ENCODE results near the gene ZSWIM5. TPM values are rescaled to one million over a fixed set of nuclear protein-coding genes. Genes with fewer than 3 reads are reported as not detected.
"Not testable (repeated sequence)": the region's sequence is repeated elsewhere in the genome, so short reads cannot be mapped to it uniquely, and the experiment has no call there.

Gene ZSWIM5
- total and polyA plus RNA-seq, 4 donors = 0.25 to 2.8 (median 1.7) TPM

DNA sequence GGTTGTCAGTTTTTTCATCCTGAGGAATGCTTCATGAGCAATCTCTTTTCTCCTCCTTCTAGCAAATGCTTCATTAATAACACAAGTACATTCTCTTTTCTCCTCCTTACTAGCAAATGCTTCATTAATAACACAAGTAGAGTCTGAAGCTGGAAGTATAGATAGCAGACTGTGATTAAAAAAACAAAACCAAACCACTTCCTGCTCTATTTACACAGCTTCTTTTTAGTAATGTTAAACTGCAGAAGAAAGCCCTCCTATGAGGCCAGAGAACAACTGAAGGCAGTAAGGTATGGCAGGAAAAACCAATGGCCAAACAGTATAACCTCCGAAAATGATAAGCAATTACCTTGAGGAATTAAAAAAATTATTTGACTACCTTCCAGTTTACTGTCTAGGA is 90.1 kb downstream of the ZSWIM5 start:
- intact Hi-C loops (cut with DNase I) = no loop called here
- no peak overlapping the region for H3K4me3 ChIP-seq (ENCODE audit: low read length in 2 of 2)
- no peaks in the 10 kb centered on the region for H3K27me3 ChIP-seq (ENCODE audit: control insufficient read depth in 1 of 2, insufficient read depth in 2 of 2, low read length in 1 of 2)
- H3K27ac ChIP-seq (ENCODE audit: low read depth in 1 of 2, low read length in 2 of 2) = no peak overlapping the region
- ATAC-seq (ENCODE audit: low FRiP score) = no peak
- H3K9me3 ChIP-seq (ENCODE audit: control insufficient read depth, low read length) = no peaks in the 10 kb centered on the region
- 80 to 86% methylated on average over 1 of the region's 1 CpG for WGBS, 2 donors
- H3K36me3 ChIP-seq (ENCODE audit: control insufficient read depth in 1 of 2, insufficient read depth in 2 of 2, low read length in 1 of 2) = no peaks in the 10 kb centered on the region
- DNase-seq = no peak
- no peaks in the 10 kb centered on the region for H3K4me1 ChIP-seq (ENCODE audit: control insufficient read depth in 1 of 2, insufficient read depth in 2 of 2, low read length in 2 of 2)

DNA sequence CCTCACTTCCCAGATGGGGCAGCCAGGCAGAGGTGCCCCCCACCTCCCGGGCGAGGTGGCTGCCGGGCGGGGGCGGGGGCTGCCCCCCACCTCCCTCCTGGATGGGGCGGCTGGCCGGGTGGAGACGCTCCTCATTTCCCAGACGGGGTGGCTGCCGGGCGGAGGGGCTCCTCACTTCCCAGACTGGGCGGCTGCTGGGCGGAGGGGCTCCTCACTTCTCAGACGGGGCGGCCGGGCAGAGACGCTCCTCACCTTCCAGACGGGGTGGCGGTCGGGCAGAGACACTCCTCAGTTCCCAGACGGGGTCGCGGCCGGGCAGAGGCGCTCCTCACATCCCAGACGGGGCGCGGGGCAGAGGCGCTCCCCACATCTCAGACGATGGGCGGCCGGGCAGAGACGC is 91.2 kb downstream of the ZSWIM5 start:
- WGBS, 2 donors = 97 to 98% methylated on average over 32 to 33 of the region's 33 CpGs
- H3K27ac ChIP-seq (ENCODE audit: low read depth in 1 of 2, low read length in 2 of 2); H3K4me1 ChIP-seq (ENCODE audit: control insufficient read depth in 1 of 2, insufficient read depth in 2 of 2, low read length in 2 of 2); H3K9me3 ChIP-seq (ENCODE audit: control insufficient read depth, low read length); H3K4me3 ChIP-seq (ENCODE audit: low read length in 2 of 2); DNase-seq; H3K36me3 ChIP-seq (ENCODE audit: control insufficient read depth in 1 of 2, insufficient read depth in 2 of 2, low read length in 1 of 2); ATAC-seq (ENCODE audit: low FRiP score); intact Hi-C loops (cut with DNase I); H3K27me3 ChIP-seq (ENCODE audit: control insufficient read depth in 1 of 2, insufficient read depth in 2 of 2, low read length in 1 of 2): not testable (repeated sequence)

DNA sequence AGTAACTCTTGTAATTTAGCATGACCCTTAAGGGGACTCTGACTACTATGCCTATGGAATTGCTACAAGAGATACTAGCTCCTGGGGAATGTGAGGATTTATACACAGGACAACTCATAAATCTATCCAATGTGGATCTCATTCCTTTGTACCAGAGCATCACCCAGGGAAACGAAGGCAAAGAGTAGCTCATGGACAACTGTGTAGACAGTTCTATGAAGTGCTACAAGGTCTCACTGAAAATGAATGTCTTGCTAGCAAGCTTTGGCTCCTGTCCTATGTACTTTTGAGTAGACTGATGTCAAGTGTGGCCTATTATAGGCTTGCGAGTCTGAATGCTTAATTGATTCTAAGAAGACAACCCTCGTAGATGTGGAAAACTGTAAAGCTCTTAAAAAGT is 93.7 kb downstream of the ZSWIM5 start:
- Histone ChIP-seq H3K4me1 (ENCODE audit: control insufficient read depth in 1 of 2, insufficient read depth in 2 of 2, low read length in 2 of 2) (no peaks in the 10 kb centered on the region), H3K9me3 (ENCODE audit: control insufficient read depth, low read length) (no peaks in the 10 kb centered on the region), H3K27me3 (ENCODE audit: control insufficient read depth in 1 of 2, insufficient read depth in 2 of 2, low read length in 1 of 2) (no peaks in the 10 kb centered on the region), H3K4me3 (ENCODE audit: low read length in 2 of 2) (no peak overlapping the region), H3K27ac (ENCODE audit: low read depth in 1 of 2, low read length in 2 of 2) (no peak overlapping the region), H3K36me3 (ENCODE audit: control insufficient read depth in 1 of 2, insufficient read depth in 2 of 2, low read length in 1 of 2) (no peaks in the 10 kb centered on the region)
- DNase-seq (no peak), ATAC-seq (ENCODE audit: low FRiP score) (no peak)
- intact Hi-C loops (cut with DNase I) = no loop called here
- WGBS, 2 donors = 87 to 88% methylated on average over 3 of the region's 3 CpGs

DNA sequence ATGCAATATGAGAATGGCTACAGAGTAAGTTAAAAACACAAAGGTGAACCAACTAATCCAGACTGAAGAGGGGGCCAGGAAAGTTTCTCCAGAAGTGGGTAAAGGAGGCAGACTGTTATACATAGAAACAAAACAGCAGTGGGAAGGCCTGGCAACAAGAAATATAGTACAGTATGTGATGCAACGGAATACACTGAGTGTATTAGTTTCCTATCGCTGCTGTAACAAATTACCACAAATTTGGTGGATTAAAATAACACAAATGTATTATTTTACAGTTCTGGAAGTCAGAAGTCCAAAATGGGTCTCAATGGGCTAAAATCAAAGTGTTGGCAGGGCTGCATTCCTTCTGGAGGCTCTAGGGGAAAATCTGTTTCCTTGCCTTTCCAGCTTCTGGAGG is 95.2 kb downstream of the ZSWIM5 start:
- 96% methylated on average over 2 of the region's 2 CpGs for whole genome bisulfite sequencing, 2 donors
- DNase-seq (no peak), ATAC-seq (ENCODE audit: low FRiP score) (no peak)
- Histone ChIP-seq H3K36me3 (ENCODE audit: control insufficient read depth in 1 of 2, insufficient read depth in 2 of 2, low read length in 1 of 2) (no peaks in the 10 kb centered on the region), H3K4me3 (ENCODE audit: low read length in 2 of 2) (no peak overlapping the region), H3K27ac (ENCODE audit: low read depth in 1 of 2, low read length in 2 of 2) (no peak overlapping the region), H3K27me3 (ENCODE audit: control insufficient read depth in 1 of 2, insufficient read depth in 2 of 2, low read length in 1 of 2) (no peaks in the 10 kb centered on the region), H3K9me3 (ENCODE audit: control insufficient read depth, low read length) (no peaks in the 10 kb centered on the region), H3K4me1 (ENCODE audit: control insufficient read depth in 1 of 2, insufficient read depth in 2 of 2, low read length in 2 of 2) (no peaks in the 10 kb centered on the region)
- intact Hi-C loops (cut with DNase I) = no loop called here

DNA sequence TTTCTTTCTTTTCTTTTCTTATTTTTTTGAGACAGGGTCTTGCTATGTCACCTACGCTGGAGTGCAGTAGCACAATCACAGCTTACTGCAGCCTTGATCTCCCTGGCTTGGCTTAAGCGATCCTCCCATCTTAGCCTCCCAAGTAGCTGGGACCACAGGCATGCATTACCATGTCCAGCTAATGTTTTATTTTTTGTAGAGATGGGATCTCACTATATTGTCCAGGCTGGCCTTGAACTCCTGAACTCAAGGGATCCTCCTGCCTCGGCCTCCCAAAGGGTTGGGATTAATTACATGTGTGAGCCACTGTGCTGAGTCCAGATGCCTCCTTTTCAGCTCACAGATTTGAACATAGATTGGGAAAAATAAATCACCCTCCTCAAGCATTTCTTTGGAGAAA is 98.6 kb downstream of the ZSWIM5 start:
- no peak for ATAC-seq (ENCODE audit: low FRiP score)
- Histone ChIP-seq H3K4me3 (ENCODE audit: low read length in 2 of 2) (no peak overlapping the region), H3K27ac (ENCODE audit: low read depth in 1 of 2, low read length in 2 of 2) (no peak overlapping the region), H3K9me3 (ENCODE audit: control insufficient read depth, low read length) (no peaks in the 10 kb centered on the region), H3K27me3 (ENCODE audit: control insufficient read depth in 1 of 2, insufficient read depth in 2 of 2, low read length in 1 of 2) (no peaks in the 10 kb centered on the region), H3K36me3 (ENCODE audit: control insufficient read depth in 1 of 2, insufficient read depth in 2 of 2, low read length in 1 of 2) (no peaks in the 10 kb centered on the region), H3K4me1 (ENCODE audit: control insufficient read depth in 1 of 2, insufficient read depth in 2 of 2, low read length in 2 of 2) (no peaks in the 10 kb centered on the region)
- DNase-seq = no peak
- intact Hi-C loops (cut with DNase I) = no loop called here
- 93 to 98% methylated on average over 3 of the region's 3 CpGs for WGBS, 2 donors

DNA sequence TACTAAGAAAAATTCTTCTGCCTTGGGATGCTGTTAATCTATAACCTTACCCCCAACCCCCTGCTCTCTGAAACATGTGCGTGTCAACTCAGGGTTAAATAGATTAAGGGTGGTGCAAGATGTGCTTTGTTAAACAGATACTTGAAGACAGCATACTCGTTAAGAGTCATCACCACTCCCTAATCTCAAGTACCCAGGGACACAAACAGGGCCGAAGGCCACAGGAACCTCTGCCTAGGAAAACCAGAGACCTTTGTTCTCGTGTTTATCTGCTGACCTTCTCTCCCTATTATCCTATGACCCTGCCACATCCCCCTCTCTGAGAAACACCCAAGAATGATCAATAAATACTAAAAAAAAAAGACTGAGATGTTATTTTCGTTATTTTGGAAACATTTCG is 99.5 kb downstream of the ZSWIM5 start:
- H3K27me3 ChIP-seq (ENCODE audit: control insufficient read depth in 1 of 2, insufficient read depth in 2 of 2, low read length in 1 of 2); ATAC-seq (ENCODE audit: low FRiP score); H3K9me3 ChIP-seq (ENCODE audit: control insufficient read depth, low read length); H3K4me1 ChIP-seq (ENCODE audit: control insufficient read depth in 1 of 2, insufficient read depth in 2 of 2, low read length in 2 of 2); H3K4me3 ChIP-seq (ENCODE audit: low read length in 2 of 2); H3K36me3 ChIP-seq (ENCODE audit: control insufficient read depth in 1 of 2, insufficient read depth in 2 of 2, low read length in 1 of 2); intact Hi-C loops (cut with DNase I); DNase-seq; H3K27ac ChIP-seq (ENCODE audit: low read depth in 1 of 2, low read length in 2 of 2): not testable (repeated sequence)
- WGBS, 2 donors = 92 to 94% methylated on average over 6 of the region's 6 CpGs

DNA sequence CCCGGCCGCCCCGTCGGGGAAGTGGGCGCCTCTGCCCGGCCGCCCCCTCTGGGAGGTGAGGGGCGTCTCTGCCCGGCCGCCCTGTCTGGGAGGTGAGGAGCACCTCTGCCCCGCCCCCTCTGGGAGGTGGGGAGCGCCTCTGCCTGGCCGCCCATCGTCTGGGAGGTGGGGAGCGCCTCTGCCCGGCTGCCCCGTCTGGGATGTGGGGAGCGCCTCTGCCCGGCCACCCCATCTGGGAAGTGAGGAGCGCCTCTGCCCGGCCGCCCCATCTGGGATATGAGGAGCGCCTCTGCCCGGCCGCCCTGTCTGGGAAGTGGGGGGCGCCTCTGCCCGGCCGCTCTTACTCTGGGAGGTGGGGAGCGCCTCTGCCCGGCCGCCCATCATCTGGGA is 100.3 kb downstream of the ZSWIM5 start:
- WGBS, 2 donors = 97 to 98% methylated on average over 24 to 31 of the region's 31 CpGs
- H3K4me3 ChIP-seq (ENCODE audit: low read length in 2 of 2); H3K4me1 ChIP-seq (ENCODE audit: control insufficient read depth in 1 of 2, insufficient read depth in 2 of 2, low read length in 2 of 2); H3K36me3 ChIP-seq (ENCODE audit: control insufficient read depth in 1 of 2, insufficient read depth in 2 of 2, low read length in 1 of 2); DNase-seq; ATAC-seq (ENCODE audit: low FRiP score); H3K27ac ChIP-seq (ENCODE audit: low read depth in 1 of 2, low read length in 2 of 2); H3K27me3 ChIP-seq (ENCODE audit: control insufficient read depth in 1 of 2, insufficient read depth in 2 of 2, low read length in 1 of 2); H3K9me3 ChIP-seq (ENCODE audit: control insufficient read depth, low read length); intact Hi-C loops (cut with DNase I): not testable (repeated sequence)

DNA sequence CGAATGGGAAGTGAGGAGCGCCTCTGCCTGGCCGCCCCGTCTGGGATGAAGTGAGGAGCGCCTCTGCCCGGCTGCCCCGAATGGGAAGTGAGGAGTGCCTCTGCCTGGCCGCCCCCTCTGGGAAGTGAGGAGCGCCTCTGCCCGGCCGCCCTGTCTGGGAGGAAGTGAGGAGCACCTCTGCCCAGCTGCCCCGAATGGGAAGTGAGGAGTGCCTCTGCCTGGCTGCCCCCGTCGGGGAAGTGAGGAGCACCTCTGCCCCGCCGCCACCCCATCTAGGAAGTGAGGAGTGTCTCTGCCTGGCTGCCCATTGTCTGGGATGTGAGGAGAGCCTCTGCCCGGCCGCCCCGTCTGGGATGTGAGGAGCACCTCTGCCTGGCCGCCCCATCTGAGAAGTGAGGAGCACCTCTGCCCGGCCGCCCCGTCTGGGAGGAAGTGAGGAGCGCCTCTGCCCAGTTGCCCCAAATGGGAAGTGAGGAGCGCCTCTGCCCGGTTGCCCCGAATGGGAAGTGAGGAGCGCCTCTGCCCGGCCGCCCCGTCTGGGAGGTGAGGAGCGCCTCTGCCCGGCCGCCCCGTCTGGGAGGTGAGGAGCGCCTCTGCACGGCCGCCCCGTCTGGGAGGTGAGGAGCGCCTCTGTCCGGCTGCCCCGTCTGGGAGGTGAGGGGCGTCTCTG is 100.8 kb downstream of the ZSWIM5 start:
- intact Hi-C loops (cut with DNase I); H3K9me3 ChIP-seq (ENCODE audit: control insufficient read depth, low read length): not testable (repeated sequence)

DNA sequence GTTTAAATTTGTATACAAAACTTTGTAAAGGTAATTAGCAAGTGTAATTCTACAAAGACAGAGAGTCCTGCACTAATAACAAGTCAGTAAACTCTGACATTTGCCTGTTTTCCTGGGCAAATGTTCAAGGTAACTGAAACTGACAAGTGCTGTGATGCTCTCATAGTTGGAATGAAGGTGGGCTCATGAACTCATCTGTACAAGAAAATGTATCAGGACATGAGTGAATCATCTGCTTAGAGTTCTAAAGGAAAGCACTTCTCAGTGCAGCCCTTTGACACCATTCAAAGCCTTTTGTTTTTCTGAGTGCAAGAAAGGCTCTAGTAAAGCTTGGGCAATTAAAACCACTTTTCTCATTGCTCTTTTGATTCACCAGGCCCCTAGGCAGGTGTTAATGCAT is 102.9 kb downstream of the ZSWIM5 start:
- Histone ChIP-seq H3K9me3 (ENCODE audit: control insufficient read depth, low read length) (no peaks in the 10 kb centered on the region), H3K36me3 (ENCODE audit: control insufficient read depth in 1 of 2, insufficient read depth in 2 of 2, low read length in 1 of 2) (no peaks in the 10 kb centered on the region), H3K4me1 (ENCODE audit: control insufficient read depth in 1 of 2, insufficient read depth in 2 of 2, low read length in 2 of 2) (no peaks in the 10 kb centered on the region), H3K27ac (ENCODE audit: low read depth in 1 of 2, low read length in 2 of 2) (no peak overlapping the region), H3K4me3 (ENCODE audit: low read length in 2 of 2) (no peak overlapping the region), H3K27me3 (ENCODE audit: control insufficient read depth in 1 of 2, insufficient read depth in 2 of 2, low read length in 1 of 2) (no peaks in the 10 kb centered on the region)
- intact Hi-C loops (cut with DNase I) = no loop called here
- ATAC-seq (ENCODE audit: low FRiP score) (no peak), DNase-seq (no peak)

More for the DNA sequence above, 100.8 kb downstream of the ZSWIM5 start:
- not testable (repeated sequence) for H3K27me3 ChIP-seq (ENCODE audit: control insufficient read depth in 1 of 2, insufficient read depth in 2 of 2, low read length in 1 of 2); H3K4me3 ChIP-seq (ENCODE audit: low read length in 2 of 2); ATAC-seq (ENCODE audit: low FRiP score); DNase-seq; H3K4me1 ChIP-seq (ENCODE audit: control insufficient read depth in 1 of 2, insufficient read depth in 2 of 2, low read length in 2 of 2); H3K36me3 ChIP-seq (ENCODE audit: control insufficient read depth in 1 of 2, insufficient read depth in 2 of 2, low read length in 1 of 2); H3K27ac ChIP-seq (ENCODE audit: low read depth in 1 of 2, low read length in 2 of 2)
- WGBS, 2 donors = 96 to 98% methylated on average over 43 of the region's 43 CpGs

Measured in aorta (tissue), 5 donors.